Measurements from ENCODE around the gene LDLRAD3. TPM values are rescaled to one million over a fixed set of nuclear protein-coding genes. Genes with fewer than 3 reads are reported as not detected.

Gene LDLRAD3
- total RNA-seq, 1 experiment from 2014 or later = 19.0 TPM

- RAD21 ChIA-PET (ENCODE audit: low non-redundant PET in 1 of 2, low total read pairs in 2 of 2, uncharacterized antibody in 2 of 2, unreplicated experiment in 2 of 2) = no interaction called here
- no TSS peak for BruUV-seq (replicated peaks)
These were observed 294.3 kb downstream of the LDLRAD3 start for GRCh38 chr11:36238036-36238631.

More at GRCh38 chr11:36238036-36238631, 294.3 kb downstream of the LDLRAD3 start:
- Histone ChIP-seq H3K9me3 (ENCODE audit: control insufficient read depth in 1 of 2, insufficient read depth in 1 of 2, low read depth in 1 of 2, low read length in 2 of 2) (no peaks in the 10 kb centered on the region), H3K79me2 (ENCODE audit: insufficient read depth, low read length) (no peaks in the 10 kb centered on the region), H3K4me3 (replicated peaks in 1 of 2; ENCODE audit: low read depth in 1 of 2, low read length in 2 of 2) (no peak overlapping the region), H3K9ac (ENCODE audit: low read length) (no peak overlapping the region), H4K20me1 (ENCODE audit: insufficient read depth) (no peaks in the 10 kb centered on the region), H3K36me3 (ENCODE audit: control insufficient read depth in 1 of 2, insufficient read depth in 2 of 2, low read length in 2 of 2) (no peaks in the 10 kb centered on the region), H3K4me2 (ENCODE audit: low read length) (no peak overlapping the region), H3K27me3 (ENCODE audit: insufficient read depth, low read length) (no peaks in the 10 kb centered on the region), H3K9me2 (ENCODE audit: insufficient read depth) (no peaks in the 10 kb centered on the region; the same call in 1 of the 2 replicates), H2AFZ (ENCODE audit: low read depth, low read length, poor library complexity, severe bottlenecking) (no peak overlapping the region), H3K27ac (ENCODE audit: low read depth, low read length) (no peak overlapping the region), H3K4me1 (ENCODE audit: control insufficient read depth in 1 of 2, insufficient read depth in 2 of 2, low read length in 2 of 2) (peaks cover 12 to 18% of the 10 kb centered on the region in 2 experiments)
- POLR2A ChIA-PET = no interaction called here
- TF ChIP-seq POLR2A (IDR thresholded peaks at IDR 0.05; ENCODE audit: borderline replicate concordance, extremely low read depth, insufficient read depth, insufficient read length) (no peak), TCF7L2 (IDR thresholded peaks at IDR 0.05; ENCODE audit: borderline replicate concordance, extremely low read depth, insufficient read depth, insufficient read length) (no peak), EGR1 (IDR thresholded peaks at IDR 0.05; ENCODE audit: low read depth) (no peak), MAX (IDR thresholded peaks at IDR 0.05) (no peak), SRF (IDR thresholded peaks at IDR 0.05; ENCODE audit: low read depth) (no peak), POLR2AphosphoS5 (IDR thresholded peaks at IDR 0.05; ENCODE audit: low read depth, low read length) (no peak), ZBTB33 (IDR thresholded peaks at IDR 0.05; ENCODE audit: extremely low read depth, insufficient replicate concordance, low read length) (no peak), SIN3A (IDR thresholded peaks at IDR 0.05; ENCODE audit: low read depth) (no peak), RAD21 (IDR thresholded peaks at IDR 0.05; ENCODE audit: low read depth) (no peak), EZH2phosphoT487 (IDR thresholded peaks at IDR 0.05; ENCODE audit: borderline replicate concordance) (no peak), ATF3 (IDR thresholded peaks at IDR 0.05) (no peak), CTCF (IDR thresholded peaks at IDR 0.05 in 2 of 3, conservative IDR thresholded peaks at IDR 0.05 in 1 of 3; ENCODE audit: borderline replicate concordance in 1 of 3, insufficient read depth in 1 of 3, low read depth in 2 of 3, low read length in 2 of 3) (no peak), FOSL1 (IDR thresholded peaks at IDR 0.05; ENCODE audit: low read depth) (no peak), REST (IDR thresholded peaks at IDR 0.05; ENCODE audit: low read depth) (no peak), ZNF274 (IDR thresholded peaks at IDR 0.05; ENCODE audit: low read depth, low read length) (no peak)
- no peak for ATAC-seq
- no peak for DNase-seq (ENCODE audit: low read depth, low spot score)
- CTCF ChIA-PET = no interaction called here
- intact Hi-C loops (cut with micrococcal nuclease) = no loop called here
